ENCODE measurements around the gene FMN1. TPM values are rescaled to one million over a fixed set of nuclear protein-coding genes. Genes with fewer than 3 reads are reported as not detected.

The FMN1 gene
- total RNA-seq, 2 donors from 2014 or later: 13.7 to 17.1 TPM

GRCh38 chr15:32818758-32819447 is 375.6 kb downstream of the FMN1 start:
- DNase-seq: no peak

GRCh38 chr15:32817577-32817976 is 376.9 kb downstream of the FMN1 start:
- ATAC-seq: no peak
- intact Hi-C loops (cut with DNase I): no loop called here
- Histone ChIP-seq H3K27me3 (no peaks in the 10 kb centered on the region), H3K27ac (no peak overlapping the region), H3K36me3 (replicated peaks in 1 of 2; ENCODE audit: insufficient read depth in 1 of 2, low read depth in 2 of 2) (no peaks in the 10 kb centered on the region), H3K4me3 (no peak overlapping the region), H3K9me3 (no peaks in the 10 kb centered on the region), H3K4me1 (peaks cover 13% of the 10 kb centered on the region)
- DNase-seq: no peak
- TF ChIP-seq POLR2A (IDR thresholded peaks at IDR 0.05): no peak

More at GRCh38 chr15:32818758-32819447, 375.6 kb downstream of the FMN1 start:
- TF ChIP-seq CTCF (IDR thresholded peaks at IDR 0.05) (no peak), POLR2A (IDR thresholded peaks at IDR 0.05) (no peak)
- 52 to 59% methylated on average over 11 of the region's 11 CpGs for WGBS, 2 donors
- H3K27me3 ChIP-seq: no peaks in the 10 kb centered on the region
- H3K9me3 ChIP-seq: no peaks in the 10 kb centered on the region
- no peak for ATAC-seq
- H3K4me1 ChIP-seq: peaks cover 25% of the 10 kb centered on the region
- no peak overlapping the region for H3K27ac ChIP-seq
- no peak overlapping the region for H3K4me3 ChIP-seq
- intact Hi-C loops (cut with DNase I): no loop called here
- H3K36me3 ChIP-seq (replicated peaks in 1 of 2; ENCODE audit: insufficient read depth in 1 of 2, low read depth in 2 of 2): no peaks in the 10 kb centered on the region

GRCh38 chr15:32807331-32807730 is 387.2 kb downstream of the FMN1 start:
- TF ChIP-seq CTCF (IDR thresholded peaks at IDR 0.05) (no peak), POLR2A (IDR thresholded peaks at IDR 0.05) (no peak)
- no peaks in the 10 kb centered on the region for H3K9me3 ChIP-seq
- no peaks in the 10 kb centered on the region for H3K36me3 ChIP-seq (replicated peaks in 1 of 2; ENCODE audit: insufficient read depth in 1 of 2, low read depth in 2 of 2)
- no peak overlapping the region for H3K27ac ChIP-seq
- ATAC-seq: no peak
- intact Hi-C loops (cut with DNase I): no loop called here
- H3K27me3 ChIP-seq: no peaks in the 10 kb centered on the region
- H3K4me1 ChIP-seq: peaks cover 20% of the 10 kb centered on the region
- no peak overlapping the region for H3K4me3 ChIP-seq
- no peak for DNase-seq
- WGBS, 2 donors: 69 to 75% methylated on average over 1 of the region's 1 CpG

- Histone ChIP-seq H3K36me3 (replicated peaks in 1 of 2; ENCODE audit: insufficient read depth in 1 of 2, low read depth in 2 of 2) (no peaks in the 10 kb centered on the region), H3K27ac (no peak overlapping the region), H3K4me3 (no peak overlapping the region), H3K4me1 (peaks cover 2% of the 10 kb centered on the region), H3K9me3 (no peaks in the 10 kb centered on the region), H3K27me3 (no peaks in the 10 kb centered on the region)
- no peak for DNase-seq
- no peak for ATAC-seq
- 95 to 100% methylated on average over 3 of the region's 3 CpGs for WGBS, 2 donors
- TF ChIP-seq CTCF (IDR thresholded peaks at IDR 0.05) (no peak), POLR2A (IDR thresholded peaks at IDR 0.05) (no peak)
- intact Hi-C loops (cut with DNase I): no loop called here
Measured at GRCh38 chr15:32803631-32804030, 390.9 kb downstream of the FMN1 start.

- ATAC-seq: no peak
- Histone ChIP-seq H3K27me3 (no peaks in the 10 kb centered on the region), H3K4me1 (no peaks in the 10 kb centered on the region), H3K36me3 (replicated peaks in 1 of 2; ENCODE audit: insufficient read depth in 1 of 2, low read depth in 2 of 2) (no peaks in the 10 kb centered on the region), H3K9me3 (no peaks in the 10 kb centered on the region), H3K27ac (no peak overlapping the region), H3K4me3 (no peak overlapping the region)
- DNase-seq: no peak
- WGBS, 2 donors: 66 to 82% methylated on average over 10 of the region's 10 CpGs
- TF ChIP-seq POLR2A (IDR thresholded peaks at IDR 0.05) (no peak), CTCF (IDR thresholded peaks at IDR 0.05) (no peak)
- intact Hi-C loops (cut with DNase I): no loop called here
Measured at GRCh38 chr15:32802286-32802936, 392.1 kb downstream of the FMN1 start.

Measured in body of pancreas (tissue), 4 donors.